ENCODE results near the gene ZNF605. TPM values are rescaled to one million over a fixed set of nuclear protein-coding genes. Genes with fewer than 3 reads are reported as not detected.

The ZNF605 gene
- total and polyA plus RNA-seq, 2 of the 8 experiments (the other 6 are each of a cell fraction or from before 2014, with no cell fraction given) = 3.6 to 20.3 TPM

- TF ChIP-seq CHD7 (IDR thresholded peaks at IDR 0.05; ENCODE audit: insufficient replicate concordance, low read length) (peak; percentile 56), CTCF (IDR thresholded peaks at IDR 0.05; ENCODE audit: control extremely low read depth in 1 of 3, insufficient read depth in 1 of 3, low read depth in 1 of 3, low read length in 3 of 3) (no peak), POU5F1 (IDR thresholded peaks at IDR 0.05; ENCODE audit: low read depth, low read length) (peak; percentile 90), GABPA (IDR thresholded peaks at IDR 0.05; ENCODE audit: borderline replicate concordance, insufficient read depth, low read length) (no peak), CHD1 (IDR thresholded peaks at IDR 0.05; ENCODE audit: low read depth, low read length) (no peak), ASH2L (IDR thresholded peaks at IDR 0.05; ENCODE audit: low read length) (no peak)
Observed at GRCh38 chr12:132888852-132889251, 67.3 kb downstream of the ZNF605 start (continued).
